ENCODE data around the gene PNLIPRP2.

GRCh38 chr10:116671274-116671926 is 50.6 kb downstream of the PNLIPRP2 start:
- no peak for TF ChIP-seq EZH2 (optimal IDR thresholded peaks at IDR 0.05; ENCODE audit: low read depth, low read length)
- TF ChIP-seq, protein P1, sequence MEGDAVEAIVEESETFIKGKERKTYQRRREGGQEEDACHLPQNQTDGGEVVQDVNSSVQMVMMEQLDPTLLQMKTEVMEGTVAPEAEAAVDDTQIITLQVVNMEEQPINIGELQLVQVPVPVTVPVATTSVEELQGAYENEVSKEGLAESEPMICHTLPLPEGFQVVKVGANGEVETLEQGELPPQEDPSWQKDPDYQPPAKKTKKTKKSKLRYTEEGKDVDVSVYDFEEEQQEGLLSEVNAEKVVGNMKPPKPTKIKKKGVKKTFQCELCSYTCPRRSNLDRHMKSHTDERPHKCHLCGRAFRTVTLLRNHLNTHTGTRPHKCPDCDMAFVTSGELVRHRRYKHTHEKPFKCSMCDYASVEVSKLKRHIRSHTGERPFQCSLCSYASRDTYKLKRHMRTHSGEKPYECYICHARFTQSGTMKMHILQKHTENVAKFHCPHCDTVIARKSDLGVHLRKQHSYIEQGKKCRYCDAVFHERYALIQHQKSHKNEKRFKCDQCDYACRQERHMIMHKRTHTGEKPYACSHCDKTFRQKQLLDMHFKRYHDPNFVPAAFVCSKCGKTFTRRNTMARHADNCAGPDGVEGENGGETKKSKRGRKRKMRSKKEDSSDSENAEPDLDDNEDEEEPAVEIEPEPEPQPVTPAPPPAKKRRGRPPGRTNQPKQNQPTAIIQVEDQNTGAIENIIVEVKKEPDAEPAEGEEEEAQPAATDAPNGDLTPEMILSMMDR (IDR thresholded peaks at IDR 0.05; ENCODE audit: low read length): no peak
- TF ChIP-seq EZH2phosphoT487 (IDR thresholded peaks at IDR 0.05; ENCODE audit: low read length): no peak
